NCI-H1436 (cell line): ENCODE data around the gene PTBP1.

ENCODE experiments used
- DNase-seq: peaks from one replicate; lab custom pipeline; 2025; lab: John Stamatoyannopoulos, UW

The PTBP1 gene

DNA sequence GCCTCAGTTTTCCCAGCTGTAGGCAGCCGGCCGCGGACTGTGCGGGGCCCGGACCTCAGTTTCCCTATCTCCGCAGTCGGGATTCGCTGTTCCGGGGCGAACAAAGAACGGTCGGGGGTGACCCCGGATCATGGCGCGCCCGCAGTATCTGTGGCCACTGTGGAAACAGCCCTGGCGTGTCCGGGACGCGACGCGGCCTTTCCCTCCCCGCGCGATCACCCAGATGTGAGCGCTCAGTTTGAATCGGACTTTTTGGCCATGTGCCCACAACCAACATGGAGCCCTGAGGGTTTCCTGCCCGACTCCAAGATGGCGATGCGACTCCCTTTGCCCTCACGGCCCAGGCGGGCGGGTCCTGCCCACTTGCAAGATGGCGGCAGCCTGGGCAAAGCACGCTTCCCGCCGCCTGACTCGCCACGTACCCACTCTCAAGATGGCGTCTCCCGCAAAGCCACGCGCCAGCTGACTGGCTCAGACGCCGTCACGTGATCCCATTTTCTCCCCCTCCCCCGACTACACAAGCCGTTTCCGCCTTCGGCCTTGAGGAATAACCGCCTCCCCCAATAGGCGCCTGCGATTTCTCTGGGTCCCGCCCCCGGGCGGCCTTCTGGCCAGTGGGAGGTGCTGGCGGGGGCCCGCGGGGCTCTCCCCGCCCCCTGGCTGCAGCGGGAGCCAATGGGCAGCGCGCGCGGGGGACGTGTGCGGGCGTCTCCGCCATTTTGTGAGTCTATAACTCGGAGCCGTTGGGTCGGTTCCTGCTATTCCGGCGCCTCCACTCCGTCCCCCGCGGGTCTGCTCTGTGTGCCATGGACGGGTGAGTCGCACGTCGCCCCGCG, at the start of gene PTBP1:
Gene PTBP1 (plus strand): TSS at position 761 of the 836 bp plus-strand sequence. CDS start 46 bp downstream, at position 807.
- peak; percentile 100 for DNase-seq

DNA sequence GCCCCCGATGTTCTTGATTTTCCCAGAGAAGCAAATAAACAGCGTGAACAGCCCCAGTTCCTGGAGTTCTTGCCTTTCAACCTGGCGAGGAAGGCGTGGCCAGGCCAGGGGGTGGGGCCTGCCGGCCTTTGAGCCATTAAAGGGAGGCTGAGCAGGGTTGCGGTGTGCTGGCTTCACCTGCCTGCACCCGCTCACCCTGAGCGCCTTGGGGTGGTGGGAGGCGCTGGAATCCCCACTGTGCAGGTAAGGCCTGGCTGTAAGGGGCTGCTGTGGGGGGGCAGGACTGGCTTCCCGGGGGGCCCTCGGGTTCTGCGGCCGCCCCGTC, 49.0 kb upstream of the PTBP1 start:
- no peak for DNase-seq

DNA sequence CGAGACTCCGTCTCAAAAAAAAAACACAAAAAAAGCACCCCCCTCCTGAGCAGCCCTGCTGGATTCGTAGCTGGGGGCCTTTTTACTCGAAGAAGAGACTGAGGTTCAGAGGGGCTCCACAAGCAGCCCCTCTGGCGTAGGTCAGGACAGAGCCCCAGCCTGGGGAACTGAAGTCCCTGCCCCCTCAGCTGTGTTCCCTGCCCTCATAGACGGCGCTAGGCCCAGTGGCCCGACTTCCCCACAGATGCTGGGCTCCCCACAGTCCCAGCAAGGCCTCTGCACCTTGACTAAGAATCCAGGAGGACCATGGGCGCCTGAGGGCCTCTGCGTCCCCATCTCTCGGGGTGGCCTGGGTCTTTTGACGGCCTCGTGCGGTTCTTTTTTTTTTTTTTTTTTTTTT, 47.4 kb upstream of the PTBP1 start:
- DNase-seq, result no peak

DNA sequence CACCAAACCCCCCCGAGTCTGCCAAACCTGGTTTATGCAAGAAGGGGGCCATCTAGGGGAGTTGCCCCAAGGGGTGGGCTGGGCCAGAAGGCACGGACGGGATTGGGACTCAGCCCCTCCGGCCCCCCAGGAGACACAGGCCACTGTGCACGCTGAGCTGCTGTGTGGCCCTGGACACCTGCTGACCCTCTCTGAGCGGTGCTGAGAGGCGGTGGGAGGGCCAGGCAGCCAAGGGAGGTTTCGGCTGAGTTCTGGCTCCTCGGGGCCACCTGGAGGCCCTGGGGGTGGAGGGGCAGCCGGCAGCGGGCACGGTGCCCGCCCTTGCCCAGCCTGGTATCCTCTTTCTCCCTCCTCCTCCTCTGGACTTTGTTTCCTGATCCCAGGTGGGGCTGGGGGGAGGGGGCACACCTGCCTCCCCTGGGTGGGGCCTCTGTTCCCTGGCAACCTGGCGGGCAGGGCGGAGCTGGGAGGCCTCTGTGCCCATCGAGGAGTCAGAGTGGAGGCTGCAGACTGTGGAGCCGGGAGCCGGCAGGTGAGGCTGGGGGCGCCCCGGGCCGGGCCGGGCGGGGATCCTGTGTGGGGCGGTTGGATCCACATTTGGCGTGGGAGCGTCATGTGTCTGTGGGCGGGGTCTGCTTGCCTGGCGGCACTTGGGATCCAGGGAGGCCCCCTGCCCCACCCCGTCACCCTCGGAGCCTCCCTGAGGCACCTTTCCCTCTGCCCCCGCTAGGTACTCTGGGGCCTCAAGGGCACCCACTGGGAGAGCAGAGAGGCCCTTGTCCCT, 46.4 kb upstream of the PTBP1 start, which contains the start of gene MISP:
Gene MISP (plus strand): TSS at position 473 of the 784 bp plus-strand sequence. CDS start 5,835 bp downstream, outside the sequence.
- DNase-seq, result peak; percentile 79

DNA sequence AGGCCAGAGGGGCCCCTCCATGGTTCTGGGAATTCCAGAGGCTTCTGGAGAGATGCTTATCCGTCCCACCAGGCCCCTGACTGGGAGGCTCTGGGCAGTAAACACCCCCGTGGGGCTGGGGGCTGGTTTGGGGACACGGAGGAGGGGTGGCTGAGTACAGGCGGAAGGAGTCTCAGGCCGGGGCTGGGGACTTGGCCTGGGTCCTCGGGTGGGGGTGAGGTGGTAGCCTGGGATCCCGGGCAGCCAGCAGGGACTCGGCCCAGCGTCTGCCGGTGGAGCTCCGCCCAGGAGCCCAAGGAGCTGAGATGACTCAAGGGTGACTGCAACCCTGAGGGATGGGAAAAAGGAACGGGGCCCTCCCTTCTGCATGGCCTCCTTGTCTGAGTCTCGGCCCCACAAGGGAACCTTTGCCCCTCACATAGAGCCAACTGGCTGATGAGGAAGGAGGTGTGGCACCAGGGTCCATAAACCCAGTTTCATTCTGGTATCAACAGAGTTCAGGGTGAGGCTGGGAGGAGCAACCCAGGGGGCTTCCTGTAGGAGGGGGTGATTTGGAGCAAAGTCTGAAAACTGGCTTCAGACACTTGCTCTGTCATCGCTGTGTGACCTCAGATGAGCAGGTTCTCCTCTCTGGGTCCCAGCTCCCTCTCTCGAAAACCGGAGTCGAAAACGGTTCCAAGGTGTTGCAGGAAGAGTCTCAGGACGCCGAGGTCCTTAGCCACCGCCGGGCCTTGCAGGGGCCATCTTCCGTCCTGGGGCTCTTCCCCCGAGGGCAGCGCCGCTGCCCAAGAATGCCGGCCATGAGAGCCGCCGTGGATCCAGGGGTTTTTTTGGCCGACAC, 45.5 kb upstream of the PTBP1 start:
- DNase-seq, result no peak

DNA sequence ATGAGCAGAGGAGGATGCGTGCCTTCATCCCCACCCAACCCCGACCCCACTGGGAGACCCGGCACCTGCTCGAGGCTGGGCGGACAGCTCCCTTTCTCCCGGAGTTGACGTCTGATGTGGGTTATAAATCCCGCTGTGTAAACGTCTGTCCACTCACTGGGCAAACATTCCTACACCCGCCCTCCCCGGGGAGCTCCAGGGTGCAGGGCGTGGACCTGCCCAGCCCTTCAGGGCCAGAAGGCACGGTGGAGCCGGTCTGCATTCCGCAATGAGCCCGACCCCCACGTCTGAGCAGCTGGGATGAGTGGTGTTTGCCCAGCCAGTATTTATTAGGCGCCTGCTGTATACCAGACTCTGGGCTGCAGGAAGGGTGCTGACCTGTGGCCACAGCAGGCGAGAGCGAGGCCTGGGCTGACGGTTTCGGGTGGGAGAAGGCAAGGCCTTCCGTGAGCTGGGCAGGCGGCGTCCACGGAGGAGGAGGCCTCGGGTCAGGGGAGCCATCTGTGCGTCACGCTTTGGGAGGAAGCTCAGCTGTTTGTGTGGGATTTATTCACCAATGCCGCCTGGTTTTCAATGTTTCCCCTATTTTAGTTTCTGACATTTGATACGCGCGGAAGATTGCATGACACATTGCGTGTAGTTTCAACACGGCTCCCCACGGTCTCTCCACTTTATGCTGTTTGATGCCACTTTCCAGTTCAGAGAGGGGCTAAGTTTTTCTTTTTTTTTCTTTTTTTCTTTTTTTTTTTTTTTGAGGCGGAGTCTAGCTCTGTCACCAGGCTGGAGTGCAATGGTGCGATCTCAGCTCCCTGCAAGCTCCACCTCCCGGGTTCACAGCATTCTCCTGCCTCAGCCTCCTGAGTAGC, 44.4 kb upstream of the PTBP1 start:
- no peak for DNase-seq

DNA sequence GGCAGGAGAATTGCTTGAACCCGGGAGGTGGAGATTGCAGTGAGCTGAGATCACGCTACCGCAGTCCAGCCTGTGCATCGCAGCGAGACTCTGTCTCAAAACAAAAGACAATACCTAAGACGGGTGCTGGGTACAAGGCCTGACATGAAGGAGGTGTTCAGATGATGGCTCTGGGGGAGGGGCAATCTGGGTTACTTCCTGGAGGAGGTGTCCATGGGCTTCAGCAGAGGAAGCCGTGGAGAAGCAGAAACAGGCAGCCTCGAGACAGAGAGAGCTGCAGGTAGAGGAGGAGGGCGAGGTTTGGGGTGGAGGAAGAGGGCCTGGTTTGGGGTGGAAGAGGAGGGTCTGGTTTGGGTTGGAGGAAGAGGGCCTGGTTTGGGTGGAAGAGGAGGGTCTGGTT, 42.7 kb upstream of the PTBP1 start:
- DNase-seq, result no peak

DNA sequence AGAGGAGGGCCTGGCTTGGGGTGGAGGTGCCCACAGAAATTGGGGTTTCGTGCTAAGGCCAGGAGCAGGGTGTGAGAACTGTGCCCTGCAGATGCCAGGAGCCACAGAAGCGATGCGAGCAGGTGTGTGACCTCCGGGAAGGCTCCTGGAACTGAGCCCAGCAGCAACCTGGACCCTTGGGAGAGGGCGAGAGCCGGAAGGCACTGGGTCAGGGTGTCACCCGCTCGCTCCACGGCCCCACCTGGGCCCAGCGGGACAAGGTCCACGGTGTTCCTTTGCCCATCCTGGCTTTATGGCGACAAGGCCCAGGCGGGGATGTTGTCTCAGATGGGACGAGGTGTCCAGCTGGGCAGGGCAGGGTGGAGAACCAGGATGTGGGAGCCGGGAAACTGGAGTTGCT, 42.2 kb upstream of the PTBP1 start:
- DNase-seq, result no peak

DNA sequence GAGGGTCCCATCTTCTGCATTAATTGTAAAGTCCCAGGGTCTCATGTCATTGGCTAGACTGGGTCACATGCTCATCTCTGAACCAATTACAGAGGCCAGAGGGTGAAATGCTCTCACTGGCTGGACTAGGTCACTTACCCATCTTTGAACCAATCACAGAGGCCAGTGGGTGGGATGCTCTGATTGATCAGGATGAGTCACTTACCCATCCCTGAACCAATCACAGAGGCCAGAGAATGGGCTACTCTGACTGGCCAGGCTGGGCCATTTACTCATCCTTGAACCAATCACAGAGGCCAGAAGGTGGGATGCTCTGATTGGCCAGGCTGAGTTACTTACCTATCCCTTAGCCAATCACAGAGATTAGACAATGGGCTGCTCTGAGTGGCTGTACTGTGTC, 41.0 kb upstream of the PTBP1 start:
- DNase-seq, result no peak

DNA sequence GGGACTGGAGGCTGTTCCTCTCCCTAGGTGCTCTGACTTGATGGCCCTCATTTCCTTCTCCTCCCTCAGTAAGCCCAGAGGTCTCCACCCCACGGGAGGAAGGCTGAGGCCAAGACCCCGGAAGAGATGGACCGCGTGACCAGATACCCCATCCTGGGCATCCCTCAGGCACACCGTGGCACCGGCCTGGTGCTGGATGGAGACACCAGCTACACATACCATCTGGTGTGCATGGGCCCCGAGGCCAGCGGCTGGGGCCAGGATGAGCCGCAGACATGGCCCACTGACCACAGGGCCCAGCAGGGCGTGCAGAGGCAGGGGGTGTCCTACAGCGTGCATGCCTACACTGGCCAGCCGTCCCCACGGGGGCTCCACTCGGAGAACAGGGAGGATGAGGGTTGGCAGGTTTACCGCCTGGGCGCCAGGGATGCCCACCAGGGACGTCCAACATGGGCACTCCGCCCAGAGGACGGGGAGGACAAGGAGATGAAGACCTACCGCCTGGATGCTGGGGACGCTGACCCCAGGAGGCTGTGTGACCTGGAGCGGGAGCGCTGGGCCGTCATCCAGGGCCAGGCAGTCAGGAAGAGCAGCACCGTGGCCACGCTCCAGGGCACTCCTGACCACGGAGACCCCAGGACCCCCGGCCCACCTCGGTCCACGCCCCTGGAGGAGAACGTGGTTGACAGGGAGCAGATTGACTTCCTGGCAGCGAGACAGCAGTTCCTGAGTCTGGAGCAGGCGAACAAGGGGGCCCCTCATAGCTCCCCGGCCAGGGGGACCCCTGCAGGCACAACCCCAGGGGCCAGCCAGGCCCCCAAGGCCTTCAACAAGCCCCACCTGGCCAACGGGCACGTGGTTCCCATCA, 40.2 kb upstream of the PTBP1 start:
- DNase-seq, result no peak

DNA sequence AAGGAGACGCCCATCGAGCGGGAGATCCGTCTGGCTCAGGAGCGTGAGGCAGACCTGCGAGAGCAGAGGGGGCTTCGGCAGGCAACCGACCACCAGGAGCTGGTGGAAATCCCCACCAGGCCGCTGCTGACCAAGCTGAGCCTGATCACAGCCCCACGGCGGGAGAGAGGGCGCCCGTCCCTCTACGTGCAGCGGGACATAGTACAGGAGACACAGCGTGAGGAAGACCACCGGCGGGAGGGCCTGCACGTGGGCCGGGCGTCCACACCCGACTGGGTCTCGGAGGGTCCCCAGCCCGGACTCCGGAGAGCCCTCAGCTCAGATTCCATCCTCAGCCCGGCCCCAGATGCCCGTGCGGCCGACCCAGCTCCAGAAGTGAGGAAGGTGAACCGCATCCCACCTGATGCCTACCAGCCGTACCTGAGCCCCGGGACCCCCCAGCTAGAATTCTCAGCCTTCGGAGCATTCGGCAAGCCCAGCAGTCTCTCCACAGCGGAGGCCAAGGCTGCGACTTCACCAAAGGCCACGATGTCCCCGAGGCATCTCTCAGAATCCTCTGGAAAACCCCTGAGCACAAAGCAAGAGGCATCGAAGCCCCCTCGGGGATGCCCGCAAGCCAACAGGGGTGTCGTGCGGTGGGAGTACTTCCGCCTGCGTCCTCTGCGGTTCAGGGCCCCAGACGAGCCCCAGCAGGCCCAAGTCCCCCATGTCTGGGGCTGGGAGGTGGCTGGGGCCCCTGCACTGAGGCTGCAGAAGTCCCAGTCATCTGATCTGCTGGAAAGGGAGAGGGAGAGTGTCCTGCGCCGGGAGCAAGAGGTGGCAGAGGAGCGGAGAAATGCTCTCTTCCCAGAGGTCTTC, 39.2 kb upstream of the PTBP1 start:
- no peak for DNase-seq

DNA sequence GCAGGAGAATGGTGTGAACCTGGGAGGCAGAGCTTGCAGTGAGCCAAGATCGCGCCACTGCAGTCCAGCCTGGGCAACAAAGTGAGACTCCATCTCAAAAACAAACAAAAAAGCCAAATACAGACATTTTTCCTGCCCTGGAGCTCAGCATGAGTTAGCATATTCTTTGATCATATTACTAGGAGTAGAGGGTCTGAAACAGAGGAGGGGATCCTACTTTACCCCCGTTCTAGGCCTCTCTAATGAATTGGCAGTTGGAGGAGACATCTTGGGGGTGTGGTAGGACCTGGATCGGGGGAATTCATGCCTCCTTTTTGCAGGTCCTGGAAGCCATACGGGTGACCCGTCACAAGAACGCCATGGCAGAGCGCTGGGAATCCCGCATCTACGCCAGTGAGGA, 34.1 kb upstream of the PTBP1 start:
- DNase-seq, result no peak

DNA sequence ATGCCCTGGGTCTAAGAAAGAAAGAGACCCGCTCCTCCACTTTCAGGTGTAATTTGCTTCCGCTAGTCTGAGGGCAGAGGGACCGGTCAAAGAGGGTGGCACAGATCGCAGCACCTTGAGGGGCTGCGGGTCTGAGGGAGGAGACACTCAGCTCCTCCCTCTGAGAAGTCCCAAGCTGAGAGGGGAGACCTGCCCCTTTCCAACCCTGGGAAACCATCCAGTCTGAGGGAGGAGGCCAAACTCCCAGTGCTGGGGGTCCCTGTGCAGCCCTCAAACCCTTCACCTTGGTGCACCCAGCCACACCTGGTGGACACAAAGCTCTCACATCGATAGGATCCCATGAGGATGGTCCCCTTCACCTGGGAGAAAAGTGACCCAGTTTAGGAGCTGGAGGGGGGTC, 33.4 kb upstream of the PTBP1 start:
- no peak for DNase-seq

DNA sequence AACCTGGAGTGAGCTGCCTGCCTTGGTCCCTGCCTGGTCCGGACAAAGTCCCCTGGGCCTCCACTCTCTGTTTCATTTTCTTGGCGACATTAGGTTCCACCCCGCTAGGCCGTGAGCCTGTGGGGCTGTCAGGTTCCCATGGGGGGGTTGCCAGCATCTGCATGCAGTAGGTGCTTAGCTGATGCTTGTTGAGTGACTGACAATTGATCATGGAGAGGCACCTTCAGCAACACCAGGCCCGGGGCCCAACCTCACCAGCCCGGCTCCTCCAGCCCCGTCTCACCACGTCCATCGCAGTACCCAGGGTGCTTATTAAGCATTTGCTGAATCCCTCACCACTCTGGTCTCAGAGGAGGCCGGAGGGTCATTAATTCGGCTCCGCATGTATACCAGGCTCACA, 33.0 kb upstream of the PTBP1 start:
- DNase-seq, result no peak

DNA sequence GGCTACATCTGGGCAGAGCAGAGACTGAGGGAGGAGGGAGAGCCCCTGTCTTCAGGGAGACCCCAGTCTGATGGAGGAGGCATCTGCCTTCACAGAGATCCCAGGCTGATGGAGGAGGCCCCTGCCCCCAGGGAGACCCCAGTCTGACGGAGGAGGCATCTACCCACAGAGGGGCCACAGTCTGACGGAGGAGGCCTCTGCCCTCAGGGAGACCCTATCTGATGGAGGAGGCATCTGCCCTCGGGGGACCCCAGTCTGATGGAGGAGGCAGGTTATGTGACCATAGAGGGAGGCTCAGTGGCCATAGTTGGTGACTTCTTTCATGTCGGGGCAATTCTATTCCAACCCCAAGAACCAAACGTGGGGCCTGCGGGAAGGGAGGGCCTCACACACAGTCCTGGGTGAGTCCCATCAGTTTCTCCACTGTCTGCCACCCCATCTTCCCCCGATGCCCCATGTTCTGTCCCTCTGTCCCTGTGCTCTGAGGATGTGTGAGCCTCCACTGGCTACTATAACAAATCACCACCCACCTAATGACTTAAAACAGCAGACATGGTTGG, 32.0 kb upstream of the PTBP1 start:
- DNase-seq, result no peak

DNA sequence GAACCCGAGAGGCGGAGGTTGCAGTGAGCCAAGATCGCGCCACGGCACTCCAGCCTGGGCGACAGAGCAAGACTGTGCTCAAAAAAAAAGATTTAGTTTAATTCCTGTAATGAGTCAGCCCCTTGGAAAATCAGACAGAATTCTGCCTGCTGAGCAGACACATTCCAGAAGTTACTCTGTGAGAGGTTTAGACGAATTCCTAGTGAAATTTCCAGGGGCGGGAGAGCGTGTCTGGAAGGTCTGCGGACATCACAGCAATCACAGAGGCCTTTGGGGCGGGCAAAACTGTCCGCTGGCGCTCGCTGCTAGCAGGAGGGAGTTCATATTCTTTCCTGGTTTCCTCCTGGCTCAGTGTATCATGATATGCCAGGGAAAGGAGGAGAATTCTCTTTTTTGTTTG, 28.8 kb upstream of the PTBP1 start:
- no peak for DNase-seq

DNA sequence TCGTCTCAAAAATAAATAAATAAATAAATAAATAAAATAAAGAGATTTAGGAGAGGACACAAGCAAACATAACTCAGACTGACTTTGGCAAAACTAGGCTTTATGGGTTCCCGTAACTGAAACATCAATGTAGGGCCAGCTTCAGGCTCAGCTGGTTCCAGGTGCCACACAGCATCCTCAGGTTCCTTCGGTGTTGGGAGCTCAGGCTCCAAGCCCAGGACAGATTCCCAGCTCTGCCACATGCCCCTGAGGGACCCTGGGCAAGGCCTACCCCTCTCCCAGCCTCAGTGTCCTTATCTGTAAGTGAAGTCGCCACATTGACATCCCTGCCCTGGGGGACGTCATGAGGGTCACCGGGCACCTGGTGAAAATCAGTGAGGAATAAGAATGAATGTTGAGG, 27.6 kb upstream of the PTBP1 start:
- no peak for DNase-seq

DNA sequence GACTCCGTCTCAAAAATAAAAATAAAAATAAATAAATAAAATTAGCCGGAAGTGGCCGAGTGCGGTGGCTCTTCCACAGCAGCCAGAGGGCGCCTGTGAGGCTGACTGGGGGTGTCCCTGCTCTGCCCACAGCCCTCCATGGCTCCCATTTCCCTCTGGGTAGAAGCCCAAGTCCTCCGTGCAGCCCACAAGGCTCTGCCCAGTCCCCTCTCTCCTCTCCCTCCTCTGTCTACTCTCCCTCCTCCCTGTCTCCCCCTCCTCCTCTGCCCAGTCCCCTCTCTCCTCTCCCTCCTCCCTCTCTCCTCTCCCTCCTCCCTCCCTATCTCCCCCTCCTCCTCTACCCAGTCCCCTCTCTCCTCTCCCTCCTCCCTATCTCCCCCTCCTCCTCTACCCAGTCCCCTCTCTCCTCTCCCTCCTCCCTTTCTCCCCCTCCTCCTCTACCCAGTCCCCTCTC, 25.9 kb upstream of the PTBP1 start:
- no peak for DNase-seq

DNA sequence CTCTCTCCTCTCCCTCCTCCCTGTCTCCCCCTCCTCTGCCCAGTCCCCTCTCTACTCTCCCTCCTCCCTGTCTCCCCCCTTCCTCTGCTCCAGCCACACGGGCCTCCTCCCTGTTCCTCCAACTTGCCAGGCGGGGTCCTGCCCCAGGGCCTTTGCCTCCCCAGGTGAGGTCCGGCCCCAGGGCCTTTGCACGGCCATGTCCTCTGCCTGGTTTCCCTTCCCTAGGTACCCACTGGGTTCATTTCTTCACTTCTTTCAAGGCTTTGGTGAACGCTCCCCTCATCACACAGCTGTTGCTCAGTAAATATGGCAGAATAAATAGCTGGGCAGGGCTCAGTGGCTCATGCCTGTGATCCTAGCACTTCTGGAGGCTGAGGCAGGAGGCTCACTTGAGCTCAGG, 25.2 kb upstream of the PTBP1 start:
- DNase-seq, result no peak
